Measurements from ENCODE around the gene TXLNA.

TXLNA gene

DNA sequence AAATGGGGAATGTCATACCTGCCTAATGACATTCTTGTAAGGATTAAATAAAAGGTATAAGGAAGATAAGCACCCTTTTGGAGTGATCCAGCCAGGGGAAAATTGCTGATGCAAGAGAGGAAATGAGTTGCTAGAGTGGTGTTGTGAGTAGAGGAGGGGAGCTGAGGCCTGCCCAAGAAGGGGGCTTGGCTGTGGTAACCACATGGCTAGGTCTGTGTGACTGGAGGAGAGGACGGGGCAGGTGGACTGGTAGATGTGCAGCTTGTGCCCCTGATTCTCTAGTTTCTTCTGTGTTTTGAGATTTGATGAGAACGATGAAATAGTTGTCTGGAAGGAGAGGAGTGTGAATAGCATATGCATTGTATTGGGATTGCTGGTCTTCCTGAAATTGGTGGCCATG, 6.6 kb downstream of the TXLNA start:
- DNase-seq = no peak

GRCh38 chr1:32186491-32186890, 7.0 kb downstream of the TXLNA start:
- no peak for DNase-seq

DNA sequence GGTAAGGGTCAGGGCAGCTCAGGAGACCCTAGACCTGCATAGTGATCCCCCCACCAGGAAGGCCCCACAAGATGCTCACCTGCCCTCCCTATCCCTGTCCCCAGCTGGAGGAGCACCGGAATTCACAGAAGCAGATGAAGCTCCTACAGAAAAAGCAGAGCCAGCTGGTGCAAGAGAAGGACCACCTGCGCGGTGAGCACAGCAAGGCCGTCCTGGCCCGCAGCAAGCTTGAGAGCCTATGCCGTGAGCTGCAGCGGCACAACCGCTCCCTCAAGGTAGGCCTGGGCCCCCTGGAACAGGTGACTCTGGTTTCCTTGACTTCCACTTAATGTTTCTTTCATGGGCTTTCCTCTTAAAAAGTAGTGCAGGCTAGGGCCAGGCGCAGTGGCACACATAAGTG, 8.4 kb downstream of the TXLNA start:
- DNase-seq = no peak

- DNase-seq = no peak
These were observed 12.9 kb downstream of the TXLNA start for GRCh38 chr1:32192220-32192948.

DNA sequence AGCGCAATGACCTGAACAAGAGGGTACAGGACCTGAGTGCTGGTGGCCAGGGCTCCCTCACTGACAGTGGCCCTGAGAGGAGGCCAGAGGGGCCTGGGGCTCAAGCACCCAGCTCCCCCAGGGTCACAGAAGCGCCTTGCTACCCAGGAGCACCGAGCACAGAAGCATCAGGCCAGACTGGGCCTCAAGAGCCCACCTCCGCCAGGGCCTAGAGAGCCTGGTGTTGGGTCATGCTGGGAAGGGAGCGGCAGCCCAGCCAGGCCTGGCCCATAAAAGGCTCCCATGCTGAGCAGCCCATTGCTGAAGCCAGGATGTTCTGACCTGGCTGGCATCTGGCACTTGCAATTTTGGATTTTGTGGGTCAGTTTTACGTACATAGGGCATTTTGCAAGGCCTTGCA, 15.5 kb downstream of the TXLNA start:
- DNase-seq = no peak

GRCh38 chr1:32195531-32195930, 16.1 kb downstream of the TXLNA start:
- no peak for DNase-seq

DNA sequence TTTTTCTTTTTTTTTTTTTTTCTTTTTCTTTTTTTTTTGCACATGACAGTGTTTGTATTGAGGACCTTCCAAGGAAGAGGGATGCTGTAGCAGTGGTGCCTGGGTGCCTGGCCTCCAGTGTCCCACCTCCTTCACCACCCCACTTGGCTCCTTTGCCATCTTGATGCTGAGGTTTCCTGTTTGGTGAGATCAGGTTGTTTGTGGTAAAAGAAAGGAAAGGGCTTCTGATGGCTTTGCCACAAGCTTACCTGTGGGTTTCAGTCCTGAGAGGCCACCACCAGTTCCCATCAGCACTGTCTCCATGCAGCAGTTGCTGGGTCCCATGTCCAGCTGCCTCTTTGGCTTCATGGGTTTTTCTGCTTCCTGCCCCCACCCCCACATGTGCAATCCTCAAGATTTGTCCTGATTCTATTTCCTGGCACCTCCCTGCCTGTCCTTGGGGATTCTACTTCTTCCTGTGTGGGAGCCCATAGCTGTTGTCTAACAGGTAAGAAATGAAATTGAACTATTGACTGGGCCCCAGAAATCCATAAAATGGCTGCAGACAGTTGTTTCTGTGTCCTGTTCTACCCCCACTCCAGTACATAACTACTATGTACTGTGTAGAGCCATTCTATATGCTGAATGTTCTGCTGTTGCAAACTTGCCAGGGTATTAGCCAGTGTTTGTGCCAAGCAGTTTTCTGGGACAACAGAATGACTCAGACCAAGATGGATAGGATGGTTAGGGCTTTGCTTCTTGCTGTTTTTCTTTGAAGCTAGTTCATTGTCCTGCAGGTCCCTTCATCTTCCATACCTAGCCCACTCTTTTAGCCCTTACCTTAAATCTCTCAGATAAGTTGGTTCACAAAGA, 16.7 kb downstream of the TXLNA start:
- no peak for DNase-seq

- no peak for DNase-seq
These were observed 17.6 kb downstream of the TXLNA start for GRCh38 chr1:32197074-32197473.

GRCh38 chr1:32197837-32198236, 18.4 kb downstream of the TXLNA start:
- DNase-seq = no peak

GRCh38 chr1:32198237-32199042, 19.0 kb downstream of the TXLNA start:
- no peak for DNase-seq

DNA sequence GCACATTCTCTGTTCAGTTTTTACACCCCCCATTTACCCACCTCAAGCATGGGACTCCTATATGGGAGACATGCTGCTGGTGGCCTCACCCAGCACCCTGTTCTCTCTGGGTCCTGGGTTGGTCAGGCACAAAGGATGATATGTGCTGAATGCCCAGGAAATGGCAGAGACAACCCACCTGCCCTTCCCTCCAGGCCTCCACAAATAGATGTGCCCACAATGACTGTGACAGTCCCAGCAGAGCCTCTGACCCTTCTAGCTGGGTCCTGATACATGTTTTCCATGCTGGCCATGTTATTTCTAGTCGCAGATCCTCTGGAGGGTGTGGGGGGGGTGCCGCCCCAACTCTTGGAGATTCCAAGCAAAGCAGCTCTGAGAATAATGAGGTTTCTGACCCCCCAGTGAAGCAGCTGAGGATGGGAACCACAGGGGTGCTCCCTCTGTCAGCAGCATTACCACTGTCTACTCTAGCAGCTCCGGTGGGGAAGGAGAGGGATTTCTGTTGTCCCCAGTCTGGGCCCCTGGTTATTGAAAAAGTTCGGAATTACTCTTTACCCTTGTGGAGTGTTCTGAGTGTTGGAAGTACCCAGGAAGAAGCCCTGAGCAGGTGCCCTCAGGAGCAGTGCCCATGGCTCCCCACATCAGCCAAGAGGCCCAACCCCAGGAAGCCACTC, 19.7 kb downstream of the TXLNA start:
- DNase-seq = no peak

GRCh38 chr1:32199717-32200072, 20.2 kb downstream of the TXLNA start:
- DNase-seq = peak; percentile 38

DNA sequence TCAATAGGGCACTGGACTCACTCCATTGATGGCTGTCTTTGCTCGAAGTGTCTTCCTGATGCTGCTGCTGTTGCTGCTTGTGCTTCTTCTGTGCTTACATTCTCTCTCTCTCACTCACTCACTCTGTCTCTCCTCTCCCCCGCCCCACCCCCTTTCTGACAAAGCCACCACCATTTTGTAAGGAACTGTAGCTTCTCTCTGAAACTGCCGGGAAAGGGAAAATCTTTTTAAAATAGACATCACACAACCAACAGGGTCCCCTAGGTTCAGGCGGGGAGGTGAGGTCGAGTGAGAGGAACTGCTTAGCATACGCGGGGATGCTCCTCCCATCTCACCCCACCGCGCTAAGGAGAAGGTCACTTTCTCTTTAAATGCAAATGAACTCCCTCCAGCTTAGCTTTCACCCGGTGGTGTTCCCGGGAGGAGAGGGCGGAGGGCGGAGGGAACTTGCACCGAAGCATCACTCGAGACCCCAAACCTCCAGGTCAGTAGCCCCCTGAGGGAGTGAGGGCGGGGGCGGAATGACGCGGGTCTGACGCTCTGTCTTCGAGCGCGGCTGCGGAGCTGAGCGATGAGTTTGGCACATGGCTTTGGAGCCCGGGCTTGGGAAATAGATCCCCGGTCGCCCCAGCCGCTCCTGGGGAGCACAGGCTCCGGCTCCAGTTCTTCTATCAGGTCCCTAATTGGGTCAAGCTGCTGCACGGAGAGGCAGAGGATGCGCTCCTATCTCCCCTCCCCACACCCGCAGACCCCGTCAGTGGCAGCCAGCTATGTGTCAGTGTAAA, 20.9 kb downstream of the TXLNA start, which contains the start of gene CCDC28B:
CCDC28B (plus strand) TSS at position 370 of the 785 bp plus-strand sequence. CDS start 1,341 bp downstream, outside the sequence.
- peak; percentile 67 for DNase-seq

DNA sequence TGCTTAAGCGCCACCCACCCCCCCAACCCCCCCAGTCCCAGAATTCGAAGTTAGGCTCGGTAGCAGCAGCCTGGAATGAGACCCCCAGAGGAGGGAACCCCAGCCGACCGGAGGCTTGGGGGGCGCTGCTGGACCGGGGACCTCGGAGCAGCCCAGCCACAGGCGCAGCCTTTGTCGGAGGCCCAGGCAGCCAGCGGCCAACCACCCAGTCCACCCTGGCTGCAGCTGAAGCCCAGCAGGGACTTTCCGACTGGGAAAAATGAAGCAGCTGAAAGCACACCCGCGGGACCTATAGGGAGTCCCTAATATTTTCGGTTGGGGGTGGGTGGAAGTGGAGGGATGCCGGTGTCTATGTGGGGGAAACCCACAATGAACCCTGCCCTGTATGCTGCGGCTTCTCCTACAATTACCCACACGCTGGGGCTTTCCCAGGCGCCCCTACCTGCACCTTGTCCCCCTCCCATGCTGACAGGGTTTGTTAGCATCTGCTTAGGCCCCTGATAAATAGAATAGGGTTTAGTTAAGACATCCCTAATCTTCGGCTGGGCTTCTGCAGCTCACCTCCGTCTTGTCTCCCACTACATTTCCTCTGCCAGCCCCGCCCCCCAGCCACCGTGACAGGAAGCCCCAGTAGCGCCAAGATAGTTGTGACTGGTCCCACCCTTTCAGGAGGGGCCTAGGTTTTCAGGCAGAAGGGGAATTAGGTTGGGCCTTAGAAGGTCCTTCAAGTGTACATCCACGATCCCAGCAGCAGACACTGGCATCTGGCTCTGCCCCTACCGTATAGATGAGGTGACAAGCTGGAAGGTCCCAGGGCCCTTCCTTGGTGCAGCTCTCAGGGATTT, 21.8 kb downstream of the TXLNA start:
- peak; percentile 21 for DNase-seq

GRCh38 chr1:32204943-32205361, 25.5 kb downstream of the TXLNA start:
- no peak for DNase-seq

GRCh38 chr1:32205401-32206370, 26.2 kb downstream of the TXLNA start, which contains the start of gene IQCC:
Gene IQCC (plus strand): TSS chr1:32205671. CDS start chr1:32205682, 11 bp downstream.
- peak; percentile 95 for DNase-seq

DNA sequence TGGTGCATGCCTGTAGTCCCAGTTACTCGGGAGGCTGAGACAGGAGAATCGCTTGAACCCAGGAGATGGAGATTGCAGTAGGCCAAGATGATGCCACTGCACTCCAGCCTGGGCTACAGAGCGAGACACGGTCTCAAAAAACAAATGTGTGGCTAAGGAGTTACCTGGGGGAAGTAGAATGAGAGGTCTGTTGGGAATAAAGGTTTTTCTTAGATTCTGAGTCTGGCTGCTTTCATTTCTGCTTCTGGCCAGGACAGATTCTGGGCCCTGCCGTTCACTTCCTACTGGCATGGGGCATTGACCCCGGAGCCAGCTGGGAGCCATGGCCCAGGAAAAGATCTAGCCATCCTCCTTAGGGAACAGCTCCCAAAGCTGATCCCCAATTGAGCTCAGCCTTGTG, 29.0 kb downstream of the TXLNA start:
- no peak for DNase-seq

DNA sequence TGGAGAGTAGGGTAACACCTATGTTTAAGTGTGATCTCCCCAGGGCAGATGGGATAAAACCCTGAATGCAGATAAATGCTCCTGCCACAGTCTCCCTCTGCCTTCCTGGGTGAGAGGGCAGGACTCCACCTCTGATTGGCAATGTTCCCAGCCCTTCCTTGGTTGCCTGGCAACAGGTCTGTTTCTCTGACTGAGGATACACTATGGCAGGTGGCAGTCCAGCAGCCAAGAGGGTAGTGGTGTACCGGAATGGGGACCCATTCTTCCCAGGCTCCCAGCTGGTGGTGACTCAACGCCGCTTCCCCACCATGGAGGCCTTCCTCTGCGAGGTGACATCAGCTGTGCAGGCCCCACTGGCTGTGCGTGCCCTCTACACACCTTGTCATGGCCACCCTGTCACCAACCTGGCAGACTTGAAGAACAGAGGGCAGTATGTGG, 29.4 kb downstream of the TXLNA start, which contains the start of gene DCDC2B:
DCDC2B (plus strand) TSS at position 199 of the 438 bp plus-strand sequence; CDS start at position 204, 5 bp downstream.
- DNase-seq = peak; percentile 99
